NCI-H748 (cell line): ENCODE results near the gene THUMPD2.
"Not testable (repeated sequence)": the region's sequence is repeated elsewhere in the genome, so short reads cannot be mapped to it uniquely, and the experiment has no call there.

ENCODE experiments used
- DNase-seq: peaks from one replicate; lab custom pipeline; 2025; ENCODE audit not compliant: unreplicated experiment; lab: John Stamatoyannopoulos, UW

THUMPD2 gene

GRCh38 chr2:39778775-39779340 is at the start of gene THUMPD2:
THUMPD2 (minus strand) TSS chr2:39779258; CDS start chr2:39779239, 19 bp downstream.
- DNase-seq: peak; percentile 86

- DNase-seq: no peak
These were observed 42.8 kb upstream of the THUMPD2 start for GRCh38 chr2:39821871-39822270.

- no peak for DNase-seq
These were observed 37.8 kb upstream of the THUMPD2 start for GRCh38 chr2:39816845-39817244.

- no peak for DNase-seq
These were observed 37.4 kb upstream of the THUMPD2 start for GRCh38 chr2:39816428-39816827.

GRCh38 chr2:39805936-39806608 is 27.0 kb upstream of the THUMPD2 start:
- no peak for DNase-seq

- DNase-seq: no peak
These were observed 24.8 kb upstream of the THUMPD2 start for GRCh38 chr2:39803839-39804238.

- no peak for DNase-seq
These were observed 21.7 kb upstream of the THUMPD2 start for GRCh38 chr2:39800752-39801151.

GRCh38 chr2:39796134-39796533 is 17.1 kb upstream of the THUMPD2 start:
- DNase-seq: no peak

- not testable (repeated sequence) for DNase-seq
These were observed 11.3 kb upstream of the THUMPD2 start for GRCh38 chr2:39790216-39790818.

- DNase-seq: no peak
These were observed 8.9 kb upstream of the THUMPD2 start for GRCh38 chr2:39787950-39788349.

GRCh38 chr2:39786761-39787522 is 7.9 kb upstream of the THUMPD2 start:
- DNase-seq: no peak

- DNase-seq: no peak
These were observed 3.5 kb upstream of the THUMPD2 start for GRCh38 chr2:39782591-39782990.

- DNase-seq: no peak
These were observed 2.6 kb upstream of the THUMPD2 start for GRCh38 chr2:39781697-39782096.

GRCh38 chr2:39780825-39781600 is 2.0 kb upstream of the THUMPD2 start:
- DNase-seq: no peak

GRCh38 chr2:39779927-39780326 is 869 bp upstream of the THUMPD2 start:
- no peak for DNase-seq

GRCh38 chr2:39779341-39779851 is 338 bp upstream of the THUMPD2 start:
- DNase-seq: no peak

- no peak for DNase-seq
These were observed 825 bp downstream of the THUMPD2 start for GRCh38 chr2:39778233-39778632.

GRCh38 chr2:39772812-39773152 is 6.3 kb downstream of the THUMPD2 start:
- no peak for DNase-seq

- no peak for DNase-seq
These were observed 6.8 kb downstream of the THUMPD2 start for GRCh38 chr2:39772086-39772811.

- no peak for DNase-seq
These were observed 16.6 kb downstream of the THUMPD2 start for GRCh38 chr2:39762448-39762847.
